Esophagus muscularis mucosa (tissue), 3 donors: Measurements from ENCODE around the gene CD96.

Source experiments
- CTCF ChIP-seq, 3 experiments: fragments of 200-600 bp in 2 of 3; fragments of 450-650 bp in 1 of 3; sonication (generic) in 2 of 3; IDR thresholded peaks; one replicate each; pipeline ENCODE4 v1.5.1; 2017 to 2019; ENCODE audit warnings: antibody characterized with exemption in 3 of 3, mild to moderate bottlenecking in 2 of 3, moderate library complexity in 1 of 3
- POLR2A ChIP-seq: fragments of 450-650 bp; IDR thresholded peaks from one replicate; pipeline ENCODE4 v1.6.1; 2017; ENCODE audit warnings: antibody characterized with exemption, moderate library complexity, mild to moderate bottlenecking, low read depth
- POLR2AphosphoS5 ChIP-seq, 2 donors: sonication (generic); formaldehyde crosslinking; IDR thresholded peaks; one replicate each; pipeline ENCODE4 v1.6.1; 2017; ENCODE audit warnings: antibody characterized with exemption in 2 of 2

- no peak for TF ChIP-seq POLR2A
- no peak for TF ChIP-seq CTCF (IDR thresholded peaks at IDR 0.05)
- TF ChIP-seq POLR2AphosphoS5 (IDR thresholded peaks at IDR 0.05), result no peak
Measured at GRCh38 chr3:111595232-111595631, 53.2 kb downstream of the CD96 start, which contains the start of gene ZBED2.
